GM13977 (cell line): ENCODE results near the gene PARD3B.

Experiments
- DNase-seq: peaks from one replicate; pipeline ENCODE4 v3.0.0; 2012; ENCODE audit warnings: low spot score
- CTCF ChIP-seq: IDR thresholded peaks from 2 replicates; pipeline ENCODE4 v1.5.1; 2012; ENCODE audit warnings: mild to moderate bottlenecking, control low read depth; ENCODE audit not compliant: insufficient read depth; ENCODE audit errors: extremely low read depth, missing control alignments
- in situ Hi-C: fragments of 300-500 bp; cut with MboI; formaldehyde crosslinking; loops from one replicate; pipeline ENCODE4 v1.12.0; 2022; ENCODE audit warnings: low sequenced_read_pairs, low pct_unique_long_range_greater_than_20kb, mixed read lengths, inconsistent platforms; ENCODE audit not compliant: unreplicated experiment

Gene PARD3B

DNA sequence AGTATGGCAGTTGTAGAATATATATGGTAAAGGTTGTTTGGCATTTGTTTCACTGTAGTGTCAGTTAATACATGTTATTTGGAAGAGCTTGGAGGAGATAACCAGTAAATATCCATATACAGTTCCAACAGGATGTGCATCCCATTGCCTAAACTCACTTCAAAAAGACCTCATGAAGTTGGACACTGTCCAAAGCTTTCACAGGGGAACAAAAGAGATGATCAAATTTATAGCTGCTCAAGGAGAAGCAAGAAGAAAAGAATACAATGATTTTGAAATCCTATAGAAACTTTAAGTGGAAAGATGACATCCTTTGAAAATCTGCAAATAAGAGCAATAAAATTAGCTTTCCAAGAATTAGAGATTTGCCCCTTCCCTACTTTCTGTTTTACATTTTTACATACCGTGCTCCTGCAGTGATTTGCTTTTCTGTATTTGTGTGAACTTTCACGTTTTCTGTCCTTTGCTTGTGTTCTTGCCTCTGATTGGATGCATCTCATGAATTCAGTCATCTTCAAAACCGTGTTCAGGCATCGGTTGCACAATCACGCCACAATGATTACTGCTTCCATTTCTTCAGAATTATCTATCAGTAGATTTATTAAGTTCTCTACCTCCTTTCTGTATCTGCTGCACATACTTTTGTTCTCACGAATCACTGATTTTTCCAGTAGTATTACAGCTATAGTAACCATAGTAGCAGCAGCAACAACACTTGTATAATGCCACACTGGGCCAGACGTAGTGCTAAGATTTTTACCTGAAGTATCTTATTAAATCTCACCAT is 83.8 kb downstream of the PARD3B start:
- no peak for DNase-seq

DNA sequence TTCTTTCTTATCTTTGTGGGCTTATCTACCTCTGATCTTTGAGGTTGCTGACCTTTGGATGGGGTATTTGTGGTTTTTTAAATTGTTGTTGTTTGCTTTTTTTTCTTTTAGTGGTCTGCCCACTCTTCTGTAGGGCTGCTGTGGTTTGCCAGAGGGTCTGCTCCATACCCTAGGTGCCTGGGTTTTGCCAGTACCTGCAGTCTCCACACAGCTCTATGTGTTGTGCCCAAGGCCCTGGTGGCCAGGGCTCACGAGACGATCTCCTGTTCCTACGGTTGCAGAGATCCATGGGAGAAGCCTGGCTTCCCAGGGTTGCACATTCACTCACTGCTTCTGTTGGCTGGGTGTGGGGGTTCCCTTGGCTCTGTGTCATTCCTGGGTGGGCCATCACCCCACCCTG is 87.1 kb downstream of the PARD3B start:
- in situ Hi-C loops: no loop called here
- TF ChIP-seq CTCF: no peak
- DNase-seq: no peak

More for the DNA sequence above, 83.8 kb downstream of the PARD3B start:
- in situ Hi-C loops: no loop called here
- no peak for TF ChIP-seq CTCF

GRCh38 chr2:204634564-204634963 is 89.3 kb downstream of the PARD3B start:
- TF ChIP-seq CTCF: no peak
- in situ Hi-C loops: no loop called here
- DNase-seq: no peak

GRCh38 chr2:204635478-204635877 is 90.2 kb downstream of the PARD3B start:
- in situ Hi-C loops: no loop called here
- TF ChIP-seq CTCF: no peak
- DNase-seq: no peak

DNA sequence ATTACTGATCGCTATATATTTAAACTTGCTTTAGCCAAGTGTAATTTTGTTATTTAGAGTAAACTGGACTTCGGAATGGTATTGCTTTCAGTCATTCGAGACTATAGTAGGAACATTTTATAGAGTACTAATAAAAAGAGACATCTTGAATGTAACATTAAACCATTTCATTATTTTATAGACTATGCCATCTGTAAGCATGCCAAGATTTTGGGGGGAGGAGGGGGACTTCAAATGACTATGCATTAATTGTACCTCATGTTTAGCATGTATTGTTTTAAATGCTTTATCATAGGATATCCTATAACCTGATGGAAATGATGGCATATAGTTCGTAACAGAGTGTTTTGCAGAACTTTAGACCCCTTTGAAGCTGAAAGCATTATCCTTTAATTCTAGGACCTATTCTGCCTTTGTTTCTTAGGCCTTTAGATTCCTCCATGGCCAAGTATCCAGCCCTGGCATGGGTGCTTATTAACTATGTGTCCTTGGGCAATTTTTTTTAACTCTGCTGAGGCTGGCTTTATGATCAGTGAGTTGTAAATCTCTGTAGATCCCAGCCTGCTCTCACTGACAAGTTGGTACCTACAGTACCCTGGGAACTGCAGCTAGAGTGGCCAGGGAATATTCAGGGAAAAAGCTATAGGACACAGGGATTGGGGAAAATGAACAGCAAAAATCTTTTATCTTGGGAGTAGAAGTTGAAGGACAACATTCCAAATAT is 93.4 kb downstream of the PARD3B start:
- in situ Hi-C loops: no loop called here
- DNase-seq: no peak
- no peak for TF ChIP-seq CTCF

- TF ChIP-seq CTCF: no peak
- in situ Hi-C loops: no loop called here
- no peak for DNase-seq
These were observed 98.1 kb downstream of the PARD3B start for GRCh38 chr2:204643326-204643725.
